Activated naive CD8-positive, alpha-beta T cell treated with anti-CD3 and anti-CD28 coated beads for 36 hours (primary cell): ENCODE results near the gene MEG3. TPM values are rescaled to one million over a fixed set of nuclear protein-coding genes. Genes with fewer than 3 reads are reported as not detected.
A peak's percentile ranks its signal among the peaks of the same experiment; 100 is the strongest.
"Not testable (repeated sequence)": the region's sequence is repeated elsewhere in the genome, so short reads cannot be mapped to it uniquely, and the experiment has no call there.

Experiments used
- DNase-seq: peaks from one replicate; pipeline ENCODE4 v3.0.0; 2021
- H3K27ac Mint-ChIP-seq: one replicate; pipeline ENCODE4 v1.8.0; 2022; ENCODE audit warnings: mild to moderate bottlenecking, moderate library complexity, mixed read lengths
- H3K27me3 Mint-ChIP-seq: one replicate; pipeline ENCODE4 v1.8.0; 2022; ENCODE audit warnings: mild to moderate bottlenecking, mixed read lengths
- H3K36me3 Mint-ChIP-seq: one replicate; pipeline ENCODE4 v1.8.0; 2021; ENCODE audit warnings: mild to moderate bottlenecking, mixed read lengths
- H3K4me1 Mint-ChIP-seq: one replicate; pipeline ENCODE4 v1.8.0; 2021; ENCODE audit warnings: mixed read lengths
- H3K4me3 Mint-ChIP-seq: one replicate; pipeline ENCODE4 v1.8.0; 2022; ENCODE audit warnings: mild to moderate bottlenecking, moderate library complexity, mixed read lengths
- H3K9me3 Mint-ChIP-seq: one replicate; pipeline ENCODE4 v1.8.0; 2022; ENCODE audit warnings: mixed read lengths
- total RNA-seq, 2 experiments: library from RNA; stranded (reverse); gene quantifications; one replicate each; pipeline ENCODE4 v1.2.3, GENCODE V29; 2021

MEG3 gene
- total RNA-seq, 2 experiments from 2014 or later: 0.10 TPM; not detected in 1

- peaks cover 29% of the 10 kb centered on the region for H3K27me3 Mint-ChIP-seq
- no peaks in the 10 kb centered on the region for H3K4me1 Mint-ChIP-seq
- DNase-seq: no peak
- H3K27ac Mint-ChIP-seq: no peak overlapping the region
- no peaks in the 10 kb centered on the region for H3K36me3 Mint-ChIP-seq
- H3K4me3 Mint-ChIP-seq: no peak overlapping the region
- H3K9me3 Mint-ChIP-seq: no peaks in the 10 kb centered on the region
Observed at GRCh38 chr14:100818221-100818699, 7.7 kb upstream of the MEG3 start.

GRCh38 chr14:100818923-100819322, 7.0 kb upstream of the MEG3 start:
- DNase-seq, H3K36me3 Mint-ChIP-seq, H3K27ac Mint-ChIP-seq, H3K9me3 Mint-ChIP-seq, H3K4me3 Mint-ChIP-seq, H3K4me1 Mint-ChIP-seq: not testable (repeated sequence)
- peaks cover 28% of the 10 kb centered on the region for H3K27me3 Mint-ChIP-seq

- Mint-ChIP-seq H3K9me3 (no peaks in the 10 kb centered on the region), H3K27me3 (peaks cover 31% of the 10 kb centered on the region), H3K4me1 (no peaks in the 10 kb centered on the region), H3K4me3 (no peak overlapping the region), H3K27ac (no peak overlapping the region), H3K36me3 (no peaks in the 10 kb centered on the region)
- no peak for DNase-seq
Observed at GRCh38 chr14:100819453-100819828, 6.5 kb upstream of the MEG3 start.

GRCh38 chr14:100819829-100820475, 6.0 kb upstream of the MEG3 start:
- DNase-seq: no peak
- Mint-ChIP-seq H3K4me1 (peaks cover 2% of the 10 kb centered on the region), H3K27ac (no peak overlapping the region), H3K27me3 (peaks cover 36% of the 10 kb centered on the region), H3K4me3 (no peak overlapping the region), H3K36me3 (no peaks in the 10 kb centered on the region), H3K9me3 (no peaks in the 10 kb centered on the region)

GRCh38 chr14:100820957-100821356, 5.0 kb upstream of the MEG3 start:
- Mint-ChIP-seq H3K36me3 (no peaks in the 10 kb centered on the region), H3K27me3 (peaks cover 43% of the 10 kb centered on the region), H3K4me1 (peaks cover 5% of the 10 kb centered on the region), H3K9me3 (no peaks in the 10 kb centered on the region), H3K27ac (no peak overlapping the region), H3K4me3 (no peak overlapping the region)
- no peak for DNase-seq

GRCh38 chr14:100822013-100822412, 3.9 kb upstream of the MEG3 start:
- peaks cover 52% of the 10 kb centered on the region for H3K27me3 Mint-ChIP-seq
- peaks cover 5% of the 10 kb centered on the region for H3K4me1 Mint-ChIP-seq
- no peaks in the 10 kb centered on the region for H3K36me3 Mint-ChIP-seq
- H3K4me3 Mint-ChIP-seq: no peak overlapping the region
- no peak for DNase-seq
- no peak overlapping the region for H3K27ac Mint-ChIP-seq
- H3K9me3 Mint-ChIP-seq: no peaks in the 10 kb centered on the region

GRCh38 chr14:100822532-100823296, 3.2 kb upstream of the MEG3 start:
- H3K4me3 Mint-ChIP-seq: no peak overlapping the region
- no peaks in the 10 kb centered on the region for H3K36me3 Mint-ChIP-seq
- no peak overlapping the region for H3K27ac Mint-ChIP-seq
- peaks cover 4% of the 10 kb centered on the region for H3K9me3 Mint-ChIP-seq
- DNase-seq: no peak
- peaks cover 5% of the 10 kb centered on the region for H3K4me1 Mint-ChIP-seq
- peaks cover 55% of the 10 kb centered on the region for H3K27me3 Mint-ChIP-seq

GRCh38 chr14:100823413-100824080, 2.4 kb upstream of the MEG3 start:
- Mint-ChIP-seq H3K9me3 (peaks cover 5% of the 10 kb centered on the region), H3K36me3 (no peaks in the 10 kb centered on the region)

GRCh38 chr14:100824091-100824551, 1.8 kb upstream of the MEG3 start:
- H3K4me3 Mint-ChIP-seq: no peak overlapping the region
- peaks cover 66% of the 10 kb centered on the region for H3K27me3 Mint-ChIP-seq
- no peak for DNase-seq
- H3K27ac Mint-ChIP-seq: no peak overlapping the region
- peaks cover 7% of the 10 kb centered on the region for H3K9me3 Mint-ChIP-seq
- H3K4me1 Mint-ChIP-seq: peaks cover 5% of the 10 kb centered on the region
- H3K36me3 Mint-ChIP-seq: no peaks in the 10 kb centered on the region

More at GRCh38 chr14:100823413-100824080, 2.4 kb upstream of the MEG3 start:
- peaks cover 60% of the 10 kb centered on the region for H3K27me3 Mint-ChIP-seq
- no peak overlapping the region for H3K27ac Mint-ChIP-seq
- no peak overlapping the region for H3K4me3 Mint-ChIP-seq
- DNase-seq: no peak
- H3K4me1 Mint-ChIP-seq: peaks cover 5% of the 10 kb centered on the region

GRCh38 chr14:100824901-100825712, 811 bp upstream of the MEG3 start:
- H3K9me3 Mint-ChIP-seq: peaks cover 7% of the 10 kb centered on the region
- peaks cover 5% of the 10 kb centered on the region for H3K4me1 Mint-ChIP-seq
- DNase-seq: no peak
- H3K27me3 Mint-ChIP-seq: peaks cover 64% of the 10 kb centered on the region
- H3K27ac Mint-ChIP-seq: no peak overlapping the region
- H3K36me3 Mint-ChIP-seq: no peaks in the 10 kb centered on the region
- H3K4me3 Mint-ChIP-seq: no peak overlapping the region

GRCh38 chr14:100826391-100827100, 628 bp downstream of the MEG3 start:
- DNase-seq: no peak
- Mint-ChIP-seq H3K27me3 (peaks cover 62% of the 10 kb centered on the region), H3K4me1 (peaks cover 5% of the 10 kb centered on the region), H3K4me3 (peak overlapping the region; percentile 7), H3K27ac (no peak overlapping the region), H3K36me3 (no peaks in the 10 kb centered on the region), H3K9me3 (peaks cover 7% of the 10 kb centered on the region)

GRCh38 chr14:100827101-100828021, 1.4 kb downstream of the MEG3 start:
- DNase-seq: no peak
- Mint-ChIP-seq H3K27me3 (peaks cover 58% of the 10 kb centered on the region), H3K9me3 (peaks cover 7% of the 10 kb centered on the region), H3K4me1 (peaks cover 5% of the 10 kb centered on the region), H3K27ac (peak overlapping the region; percentile 13), H3K4me3 (no peak overlapping the region), H3K36me3 (no peaks in the 10 kb centered on the region)

- H3K27me3 Mint-ChIP-seq: peaks cover 56% of the 10 kb centered on the region
Observed at GRCh38 chr14:100828031-100828769, 2.3 kb downstream of the MEG3 start.

More at GRCh38 chr14:100828031-100828769, 2.3 kb downstream of the MEG3 start:
- Mint-ChIP-seq H3K4me1 (peaks cover 5% of the 10 kb centered on the region), H3K27ac (no peak overlapping the region), H3K9me3 (peaks cover 7% of the 10 kb centered on the region), H3K4me3 (no peak overlapping the region), H3K36me3 (no peaks in the 10 kb centered on the region)
- DNase-seq: no peak
